Osteoblast (primary cell): ENCODE results near the gene C3AR1. TPM values are rescaled to one million over a fixed set of nuclear protein-coding genes. Genes with fewer than 3 reads are reported as not detected.
A peak's percentile ranks its signal among the peaks of the same experiment; 100 is the strongest.
"Not testable (repeated sequence)": the region's sequence is repeated elsewhere in the genome, so short reads cannot be mapped to it uniquely, and the experiment has no call there.

Source experiments
- DNase-seq: peaks from one replicate; pipeline ENCODE4 v3.0.0; 2011; ENCODE audit warnings: low spot score, mixed read lengths; ENCODE audit not compliant: insufficient read length; ENCODE audit errors: missing footprints
- H2AFZ ChIP-seq: 2 replicates; pipeline ENCODE4 v1.6.0; 2011; ENCODE audit warnings: mild to moderate bottlenecking, low read length
- H3K27ac ChIP-seq: 2 replicates; pipeline ENCODE4 v1.5.1; 2011; ENCODE audit warnings: mild to moderate bottlenecking, low read depth, low read length, moderate library complexity
- H3K27me3 ChIP-seq: 2 replicates; pipeline ENCODE4 v1.6.0; 2012; ENCODE audit warnings: mild to moderate bottlenecking, control low read depth, inconsistent platforms, low read length, moderate library complexity; ENCODE audit not compliant: insufficient read depth
- H3K36me3 ChIP-seq: 2 replicates; pipeline ENCODE4 v1.5.1; 2011; ENCODE audit warnings: mild to moderate bottlenecking, low read length, control low read depth, moderate library complexity; ENCODE audit not compliant: insufficient read depth
- H3K4me1 ChIP-seq: 2 replicates; pipeline ENCODE4 v1.5.1; 2011; ENCODE audit warnings: mild to moderate bottlenecking, low read length, control low read depth, moderate library complexity; ENCODE audit not compliant: insufficient read depth
- H3K4me2 ChIP-seq: 2 replicates; pipeline ENCODE4 v1.6.0; 2011; ENCODE audit warnings: mild to moderate bottlenecking, low read length; ENCODE audit not compliant: insufficient read depth
- H3K4me3 ChIP-seq: fragments of 200-600 bp; sonication (generic); 3 replicates; pipeline ENCODE4 v1.5.1; 2012; ENCODE audit warnings: mild to moderate bottlenecking, low read length, inconsistent platforms; ENCODE audit not compliant: insufficient read depth
- H3K79me2 ChIP-seq: 2 replicates; pipeline ENCODE4 v1.6.0; 2012; ENCODE audit warnings: mild to moderate bottlenecking, low read length, control low read depth, inconsistent platforms; ENCODE audit not compliant: insufficient read depth
- H3K9me3 ChIP-seq: 2 replicates; pipeline ENCODE4 v1.5.1; 2011; ENCODE audit warnings: low read depth, low read length, control low read depth
- H4K20me1 ChIP-seq: 2 replicates; pipeline ENCODE4 v1.6.0; 2012; ENCODE audit warnings: mild to moderate bottlenecking, low read length, control low read depth; ENCODE audit not compliant: insufficient read depth
- CTCF ChIP-seq: IDR thresholded peaks from 2 replicates; pipeline ENCODE4 v1.5.1; 2011; ENCODE audit warnings: mild to moderate bottlenecking, low read depth, low read length, moderate library complexity; ENCODE audit errors: extremely low read depth
- total RNA-seq: library from RNA; depleted of rRNA; stranded (reverse); fragments of >200 nt; gene quantifications from 2 replicates; pipeline ENCODE4 v1.2.3, GENCODE V29; 2012

C3AR1 gene
- total RNA-seq, 1 donor = 0.72 TPM

DNA sequence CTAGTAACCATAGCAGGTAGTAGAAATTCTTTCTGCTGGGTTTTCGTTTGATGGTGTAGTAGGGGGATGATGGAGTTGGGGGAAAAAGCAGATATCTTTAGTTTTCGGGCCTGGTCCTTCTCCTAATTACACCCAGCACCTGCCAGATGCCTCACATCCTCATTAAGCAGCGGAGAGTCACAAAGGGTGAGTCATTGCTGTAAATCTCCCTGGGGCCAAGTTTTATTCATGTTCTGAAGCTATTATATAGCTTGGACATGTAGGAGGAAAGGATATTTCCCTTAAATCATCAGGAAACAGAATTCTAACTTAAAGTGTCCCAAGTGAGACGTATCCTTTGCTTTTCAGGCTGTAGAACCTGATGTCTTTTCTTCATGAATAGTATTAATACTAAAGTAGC lies 11.0 kb upstream of the C3AR1 start:
- Histone ChIP-seq H3K9me3 (no peaks in the 10 kb centered on the region), H3K36me3 (no peaks in the 10 kb centered on the region), H3K4me3 (no peak overlapping the region), H3K27ac (no peak overlapping the region), H4K20me1 (no peaks in the 10 kb centered on the region), H3K27me3 (no peaks in the 10 kb centered on the region), H2AFZ (no peak overlapping the region), H3K4me2 (peak overlapping the region; percentile 8), H3K79me2 (peaks cover 9% of the 10 kb centered on the region), H3K4me1 (peaks cover 13% of the 10 kb centered on the region)
- DNase-seq = no peak
- TF ChIP-seq CTCF = no peak

GRCh38 chr12:8076366-8076765 lies 10.2 kb upstream of the C3AR1 start:
- no peaks in the 10 kb centered on the region for H4K20me1 ChIP-seq
- H3K4me3 ChIP-seq = no peak overlapping the region
- H3K27me3 ChIP-seq = no peaks in the 10 kb centered on the region
- H3K79me2 ChIP-seq = peaks cover 2% of the 10 kb centered on the region
- H3K9me3 ChIP-seq = no peaks in the 10 kb centered on the region
- no peak for TF ChIP-seq CTCF
- H3K27ac ChIP-seq = no peak overlapping the region
- H3K4me1 ChIP-seq = peaks cover 10% of the 10 kb centered on the region
- no peaks in the 10 kb centered on the region for H3K36me3 ChIP-seq
- no peak for DNase-seq
- H3K4me2 ChIP-seq = no peak overlapping the region
- no peak overlapping the region for H2AFZ ChIP-seq

DNA sequence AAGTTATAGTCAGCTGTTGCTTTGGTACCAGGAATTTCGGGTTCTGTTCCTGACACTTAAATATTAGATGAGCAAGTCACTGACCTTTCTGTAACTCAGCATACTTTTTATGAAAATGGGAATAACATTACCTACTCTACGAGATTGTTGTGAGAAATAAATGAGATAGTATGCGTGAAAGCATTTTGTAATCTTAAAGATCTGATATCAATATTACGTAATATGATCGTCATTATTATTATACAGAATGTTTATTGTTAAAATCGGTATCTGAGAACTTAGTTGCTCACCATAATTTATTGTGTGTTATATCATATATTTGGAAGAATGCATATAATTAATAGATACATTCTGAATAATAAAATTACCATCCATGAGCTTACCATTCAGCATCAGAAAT lies 9.8 kb upstream of the C3AR1 start:
- no peak for TF ChIP-seq CTCF

DNA sequence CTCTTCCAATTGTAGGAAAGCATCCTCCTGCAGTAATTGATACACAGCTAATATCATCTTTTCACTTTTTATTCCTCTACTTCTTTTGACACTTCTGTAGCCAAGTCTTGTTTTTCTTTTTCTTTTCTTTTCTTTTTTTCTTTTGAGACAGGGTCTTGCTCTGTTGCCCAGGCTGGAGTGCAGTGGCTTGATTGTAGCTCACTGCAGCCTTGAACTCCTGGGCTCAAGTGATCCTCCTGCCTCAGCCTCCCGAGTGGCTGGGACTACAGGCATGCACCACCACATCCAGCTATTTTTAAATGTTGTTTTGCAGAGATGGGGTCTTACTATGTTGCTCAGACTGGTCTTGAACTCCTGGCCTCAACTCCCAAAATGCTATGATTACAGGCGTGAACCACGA lies 5.7 kb upstream of the C3AR1 start:
- not testable (repeated sequence) for H3K4me3 ChIP-seq, H3K4me1 ChIP-seq, H3K4me2 ChIP-seq, H4K20me1 ChIP-seq, H2AFZ ChIP-seq, H3K36me3 ChIP-seq, H3K79me2 ChIP-seq, H3K27ac ChIP-seq, H3K27me3 ChIP-seq, DNase-seq, H3K9me3 ChIP-seq

More for the DNA sequence above, 9.8 kb upstream of the C3AR1 start:
- H3K4me3 ChIP-seq = no peak overlapping the region
- no peaks in the 10 kb centered on the region for H3K27me3 ChIP-seq
- H3K27ac ChIP-seq = no peak overlapping the region
- no peak overlapping the region for H2AFZ ChIP-seq
- peaks cover 6% of the 10 kb centered on the region for H3K4me1 ChIP-seq
- no peaks in the 10 kb centered on the region for H3K9me3 ChIP-seq
- DNase-seq = no peak
- no peaks in the 10 kb centered on the region for H3K79me2 ChIP-seq
- H3K4me2 ChIP-seq = no peak overlapping the region
- H4K20me1 ChIP-seq = no peaks in the 10 kb centered on the region
- no peaks in the 10 kb centered on the region for H3K36me3 ChIP-seq
